Upper lobe of left lung (tissue), 6 donors: ENCODE results near the gene ERMAP. TPM values are rescaled to one million over a fixed set of nuclear protein-coding genes. Genes with fewer than 3 reads are reported as not detected.

Experiments used
- ATAC-seq, 2 donors: fragments of 200-7000 bp; cut with Tn5 transposase; one replicate each; pipeline ENCODE4 v1.9.1; 2022; ENCODE audit warnings: mild to moderate bottlenecking in 2 of 2, moderate library complexity in 2 of 2; ENCODE audit not compliant: low FRiP score in 2 of 2
- DNase-seq, 2 donors: peaks; one replicate each; pipeline ENCODE4 v3.0.0-alpha.2; 2019 to 2020
- H3K27ac ChIP-seq, 4 donors: fragments of 200-600 bp; sonication (generic); one replicate each; pipeline ENCODE4 v1.5.1; 2016 to 2019
- H3K27me3 ChIP-seq, 4 donors: fragments of 200-600 bp; sonication (generic); one replicate each; pipeline ENCODE4 v1.5.1; 2017 to 2019
- H3K36me3 ChIP-seq, 4 donors: fragments of 200-600 bp; sonication (generic); one replicate each; pipeline ENCODE4 v1.5.1; 2016 to 2019
- H3K4me1 ChIP-seq, 4 donors: fragments of 200-600 bp; sonication (generic); one replicate each; pipeline ENCODE4 v1.5.1; 2018 to 2019
- H3K4me3 ChIP-seq, 4 donors: fragments of 200-600 bp; sonication (generic); one replicate each; pipeline ENCODE4 v1.5.1; 2017 to 2019; ENCODE audit warnings: mild to moderate bottlenecking in 2 of 4, moderate library complexity in 1 of 4
- H3K9me3 ChIP-seq, 4 donors: fragments of 200-600 bp; sonication (generic); one replicate each; pipeline ENCODE4 v1.5.1; 2018 to 2019
- EP300 ChIP-seq, 4 donors: sonication (generic); formaldehyde crosslinking; IDR thresholded peaks; one replicate each; pipeline ENCODE4 v1.5.1; 2017; ENCODE audit warnings: antibody characterized with exemption in 4 of 4, control low read depth in 2 of 4
- POLR2A ChIP-seq, 4 donors: fragments of 450-650 bp; IDR thresholded peaks; one replicate each; pipeline ENCODE4 v1.5.1; 2016 to 2017; ENCODE audit warnings: antibody characterized with exemption in 4 of 4, mild to moderate bottlenecking in 2 of 4
- POLR2AphosphoS5 ChIP-seq, 2 donors: sonication (generic); formaldehyde crosslinking; IDR thresholded peaks; one replicate each; pipeline ENCODE4 v1.5.1; 2017; ENCODE audit warnings: antibody characterized with exemption in 2 of 2
- WGBS, 2 donors: methylation state at CpG; one replicate each; pipeline ENCODE4 v1.1.5; 2017 to 2018; 5-methylcytosine and 5-hydroxymethylcytosine counted together
- total RNA-seq, 6 donors: library from RNA; depleted of rRNA in 4 of 6; stranded (reverse); fragments of >200 nt in 4 of 6; gene quantifications; one replicate each; pipeline versions ENCODE4 v1.1.0 to v1.2.1, GENCODE V29; 2016 to 2021
- TF ChIP-seq, protein P1 (sequence below), 6 experiments: fragments of 450-650 bp in 4 of 6; fragments of 200-600 bp in 2 of 6; sonication (generic) in 2 of 6; IDR thresholded peaks; one replicate each; pipeline ENCODE4 v1.5.1; 2016 to 2019; ENCODE audit warnings: antibody characterized with exemption in 6 of 6
- donor health status: DM: no; HTN: no; CAD: no; lungs with moderate emphysema.
- donor health status: DM: no; HTN: yes; CAD: no; lungs with severe emphysema.

ERMAP gene
- total RNA-seq, 6 donors from 2014 or later: 11.6 to 41.9 (median 14.9) TPM

DNA sequence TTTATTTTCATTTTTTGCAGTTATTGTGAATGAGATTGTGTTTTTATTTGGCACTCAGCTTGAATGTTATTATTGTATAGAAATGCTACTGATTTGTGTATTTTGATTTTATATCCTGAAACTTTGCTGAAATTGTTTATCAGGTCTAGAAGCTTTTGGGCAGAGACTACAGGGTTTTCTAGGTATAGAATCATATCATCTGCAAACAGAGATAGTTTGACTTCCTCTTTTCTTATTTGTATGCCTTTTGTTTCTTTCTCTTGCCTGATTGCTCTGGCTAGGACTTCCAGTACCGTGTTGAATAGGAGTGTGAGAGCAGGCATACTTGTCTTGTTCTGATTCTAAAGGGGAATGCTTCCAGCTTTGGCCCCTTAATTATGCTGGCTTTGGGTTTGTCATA is 56.7 kb downstream of the ERMAP start:
- Histone ChIP-seq H3K4me1 (no peaks in the 10 kb centered on the region), H3K9me3 (no peaks in the 10 kb centered on the region), H3K27ac (no peak overlapping the region), H3K36me3 (no peaks in the 10 kb centered on the region), H3K27me3 (no peaks in the 10 kb centered on the region), H3K4me3 (no peak overlapping the region)
- TF ChIP-seq, protein P1, sequence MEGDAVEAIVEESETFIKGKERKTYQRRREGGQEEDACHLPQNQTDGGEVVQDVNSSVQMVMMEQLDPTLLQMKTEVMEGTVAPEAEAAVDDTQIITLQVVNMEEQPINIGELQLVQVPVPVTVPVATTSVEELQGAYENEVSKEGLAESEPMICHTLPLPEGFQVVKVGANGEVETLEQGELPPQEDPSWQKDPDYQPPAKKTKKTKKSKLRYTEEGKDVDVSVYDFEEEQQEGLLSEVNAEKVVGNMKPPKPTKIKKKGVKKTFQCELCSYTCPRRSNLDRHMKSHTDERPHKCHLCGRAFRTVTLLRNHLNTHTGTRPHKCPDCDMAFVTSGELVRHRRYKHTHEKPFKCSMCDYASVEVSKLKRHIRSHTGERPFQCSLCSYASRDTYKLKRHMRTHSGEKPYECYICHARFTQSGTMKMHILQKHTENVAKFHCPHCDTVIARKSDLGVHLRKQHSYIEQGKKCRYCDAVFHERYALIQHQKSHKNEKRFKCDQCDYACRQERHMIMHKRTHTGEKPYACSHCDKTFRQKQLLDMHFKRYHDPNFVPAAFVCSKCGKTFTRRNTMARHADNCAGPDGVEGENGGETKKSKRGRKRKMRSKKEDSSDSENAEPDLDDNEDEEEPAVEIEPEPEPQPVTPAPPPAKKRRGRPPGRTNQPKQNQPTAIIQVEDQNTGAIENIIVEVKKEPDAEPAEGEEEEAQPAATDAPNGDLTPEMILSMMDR (IDR thresholded peaks at IDR 0.05): no peak
- TF ChIP-seq EP300 (IDR thresholded peaks at IDR 0.05): no peak
- no peak for TF ChIP-seq POLR2AphosphoS5 (IDR thresholded peaks at IDR 0.05)
- TF ChIP-seq POLR2A (IDR thresholded peaks at IDR 0.05): no peak
- ATAC-seq: no peak
- no peak for DNase-seq
- WGBS, 2 donors: 52 to 62% methylated on average over 1 of the region's 1 CpG

GRCh38 chr1:42876009-42876408 is 59.1 kb downstream of the ERMAP start:
- Histone ChIP-seq H3K4me1 (no peaks in the 10 kb centered on the region), H3K9me3 (no peaks in the 10 kb centered on the region), H3K27me3 (no peaks in the 10 kb centered on the region), H3K4me3 (no peak overlapping the region), H3K36me3 (no peaks in the 10 kb centered on the region), H3K27ac (no peak overlapping the region)
- TF ChIP-seq, protein P1 (IDR thresholded peaks at IDR 0.05): no peak
- TF ChIP-seq POLR2A (IDR thresholded peaks at IDR 0.05): no peak
- no peak for TF ChIP-seq POLR2AphosphoS5 (IDR thresholded peaks at IDR 0.05)
- no peak for TF ChIP-seq EP300 (IDR thresholded peaks at IDR 0.05)
- ATAC-seq (no peak), DNase-seq (no peak)

- no peak overlapping the region for H3K4me3 ChIP-seq
- no peaks in the 10 kb centered on the region for H3K27me3 ChIP-seq
- DNase-seq (no peak), ATAC-seq (no peak)
- no peaks in the 10 kb centered on the region for H3K9me3 ChIP-seq
- H3K27ac ChIP-seq: no peak overlapping the region
- TF ChIP-seq POLR2AphosphoS5 (IDR thresholded peaks at IDR 0.05) (no peak), POLR2A (IDR thresholded peaks at IDR 0.05) (no peak), EP300 (IDR thresholded peaks at IDR 0.05) (no peak)
- TF ChIP-seq, protein P1 (IDR thresholded peaks at IDR 0.05): no peak
- no peaks in the 10 kb centered on the region for H3K36me3 ChIP-seq
- WGBS, 2 donors: 45 to 77% methylated on average over 1 to 2 of the region's 2 CpGs
- H3K4me1 ChIP-seq: no peaks in the 10 kb centered on the region
Observed at GRCh38 chr1:42877380-42877779, 60.5 kb downstream of the ERMAP start.

- DNase-seq (no peak), ATAC-seq (peak in 1 of 2 donors; percentile 26)
- TF ChIP-seq, protein P1 (IDR thresholded peaks at IDR 0.05): no peak
- TF ChIP-seq POLR2AphosphoS5 (IDR thresholded peaks at IDR 0.05): no peak
- no peak for TF ChIP-seq POLR2A (IDR thresholded peaks at IDR 0.05)
- TF ChIP-seq EP300 (IDR thresholded peaks at IDR 0.05): no peak
- no peak overlapping the region for H3K27ac ChIP-seq
- no peaks in the 10 kb centered on the region for H3K27me3 ChIP-seq
- no peak overlapping the region for H3K4me3 ChIP-seq
- H3K9me3 ChIP-seq: no peaks in the 10 kb centered on the region
- H3K4me1 ChIP-seq: no peaks in the 10 kb centered on the region
- H3K36me3 ChIP-seq: no peaks in the 10 kb centered on the region
- WGBS, 2 donors: 77 to 88% methylated on average over 3 to 4 of the region's 4 CpGs
Observed at GRCh38 chr1:42880384-42880783, 63.5 kb downstream of the ERMAP start.

- DNase-seq (peak in 1 of 2 donors; percentile 52), ATAC-seq (no peak)
- Histone ChIP-seq H3K36me3 (no peaks in the 10 kb centered on the region), H3K4me1 (no peaks in the 10 kb centered on the region), H3K4me3 (no peak overlapping the region), H3K27ac (no peak overlapping the region), H3K9me3 (no peaks in the 10 kb centered on the region), H3K27me3 (no peaks in the 10 kb centered on the region)
- TF ChIP-seq POLR2A (IDR thresholded peaks at IDR 0.05) (no peak), EP300 (IDR thresholded peaks at IDR 0.05) (no peak), POLR2AphosphoS5 (IDR thresholded peaks at IDR 0.05) (no peak)
- TF ChIP-seq, protein P1 (IDR thresholded peaks at IDR 0.05): no peak
- 88 to 90% methylated on average over 15 to 16 of the region's 16 CpGs for whole genome bisulfite sequencing, 2 donors
Observed at GRCh38 chr1:42886046-42886739, 69.3 kb downstream of the ERMAP start.
